Stimulated activated CD8-positive, alpha-beta memory T cell treated with anti-CD3 and anti-CD28 coated beads, Interleukin-15, amount 100 ng/mL, for 4 hours (primary cell): Measurements from ENCODE around the gene KCND2.

Experiments
- DNase-seq, 2 donors: peaks; one replicate each; pipeline ENCODE4 v3.0.0-alpha.2; 2020; ENCODE audit warnings: low read depth in 2 of 2

The KCND2 gene

GRCh38 chr7:120311028-120311788 is 38.2 kb downstream of the KCND2 start:
- no peak for DNase-seq

DNA sequence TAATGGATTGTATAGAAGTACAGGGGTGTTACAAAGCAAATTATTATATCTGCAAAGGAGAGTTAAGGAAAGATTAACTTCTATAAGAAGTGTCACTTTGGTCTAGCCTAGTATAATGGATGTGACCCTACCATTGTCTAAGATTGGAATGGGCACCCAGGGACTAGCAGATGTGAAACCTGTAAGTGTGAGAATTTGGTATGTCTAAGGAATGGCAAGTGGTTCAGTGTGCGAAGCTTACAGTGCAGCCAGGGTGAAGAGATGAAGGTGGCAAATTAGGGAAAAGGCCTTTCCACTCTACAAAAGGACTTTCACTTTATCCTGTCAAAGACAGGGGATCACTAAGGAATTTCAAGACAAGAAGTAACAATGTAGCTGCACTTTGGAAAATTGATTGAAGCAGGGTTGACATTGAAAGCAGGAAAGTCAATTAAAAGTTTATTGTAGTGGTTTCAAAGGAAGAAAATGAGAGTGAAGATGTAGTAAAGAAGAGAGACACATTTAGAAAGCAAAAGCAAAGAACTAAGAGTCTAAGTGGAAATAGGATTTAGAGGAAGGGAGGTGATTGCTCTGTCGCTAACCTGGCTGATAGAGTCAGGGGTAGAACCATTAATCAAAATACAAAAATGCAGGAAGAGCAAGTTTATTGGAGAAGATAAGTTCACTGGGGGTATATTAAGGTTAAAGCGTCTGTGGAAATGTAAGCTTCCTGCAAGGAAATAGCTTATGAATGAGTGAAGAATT is 47.4 kb downstream of the KCND2 start:
- no peak for DNase-seq

- DNase-seq = no peak
Measured at GRCh38 chr7:120327054-120327453, 54.1 kb downstream of the KCND2 start.

DNA sequence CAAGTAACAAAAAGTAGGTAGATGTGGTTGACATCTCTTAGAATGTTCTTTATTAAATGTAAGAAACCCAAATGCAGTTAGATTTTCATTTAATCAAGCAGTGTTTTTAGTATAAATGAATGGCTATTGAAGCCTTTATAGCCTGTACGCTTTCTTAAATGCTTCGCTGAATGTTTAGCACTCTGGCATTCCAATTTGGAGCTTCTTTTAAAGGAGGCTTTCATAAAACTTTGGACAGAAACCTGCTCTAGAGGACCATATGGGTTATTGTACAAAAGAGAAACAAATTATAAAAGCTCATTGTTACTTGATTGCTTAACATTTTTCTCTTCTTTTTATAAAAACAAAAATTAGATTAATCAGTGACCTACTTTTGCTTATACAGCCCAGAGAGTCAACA is 59.5 kb downstream of the KCND2 start:
- no peak for DNase-seq

- no peak for DNase-seq
Measured at GRCh38 chr7:120334475-120334874, 61.5 kb downstream of the KCND2 start.

DNA sequence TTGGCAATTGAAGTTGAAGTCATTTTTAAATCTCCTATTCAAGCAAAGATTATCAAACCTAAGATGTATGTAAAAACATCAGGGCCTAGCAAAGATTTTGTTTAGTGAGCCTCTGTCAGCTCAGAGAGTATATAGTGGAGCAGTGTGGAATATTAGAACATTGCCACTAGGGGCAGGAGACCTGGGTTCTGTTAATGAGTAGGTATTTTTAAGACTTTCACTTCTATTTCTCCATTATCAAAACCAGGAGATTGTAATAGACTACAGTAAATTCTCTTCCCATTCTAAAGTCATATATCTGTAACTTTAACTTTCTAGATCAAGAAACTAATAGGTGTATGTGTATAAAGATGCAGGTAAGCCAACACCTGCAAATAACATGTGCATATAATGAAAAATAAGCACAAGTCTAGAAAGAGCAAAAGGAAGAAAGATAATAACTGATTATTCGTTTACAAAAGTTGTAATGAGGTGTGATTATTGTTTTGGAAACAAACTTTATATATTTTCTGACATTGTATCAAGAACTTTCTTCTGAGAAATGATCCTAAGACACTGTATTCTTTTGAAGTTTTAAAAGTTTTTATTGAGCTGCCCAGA is 64.4 kb downstream of the KCND2 start:
- DNase-seq = no peak

DNA sequence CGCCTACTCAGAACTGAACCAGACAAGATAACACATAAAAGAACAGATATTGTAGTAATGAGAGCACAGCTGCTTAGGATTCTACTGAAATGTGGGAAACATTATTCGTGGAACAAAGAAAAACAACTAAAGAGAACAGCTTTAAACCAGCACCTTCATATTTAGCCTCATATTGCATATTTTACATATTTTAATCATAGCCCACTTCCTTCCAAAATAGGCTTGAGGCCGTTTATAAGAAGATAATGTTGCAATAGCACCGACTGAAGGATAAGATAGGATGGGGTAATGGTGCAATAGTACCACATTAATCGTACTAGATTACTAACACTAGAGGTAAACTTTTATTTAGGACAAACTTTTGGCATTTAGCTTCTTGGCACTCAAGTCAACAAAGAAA is 71.3 kb downstream of the KCND2 start:
- DNase-seq = no peak

- no peak for DNase-seq
Measured at GRCh38 chr7:120353171-120353570, 80.2 kb downstream of the KCND2 start.

- no peak for DNase-seq
Measured at GRCh38 chr7:120360918-120361317, 87.9 kb downstream of the KCND2 start.

DNA sequence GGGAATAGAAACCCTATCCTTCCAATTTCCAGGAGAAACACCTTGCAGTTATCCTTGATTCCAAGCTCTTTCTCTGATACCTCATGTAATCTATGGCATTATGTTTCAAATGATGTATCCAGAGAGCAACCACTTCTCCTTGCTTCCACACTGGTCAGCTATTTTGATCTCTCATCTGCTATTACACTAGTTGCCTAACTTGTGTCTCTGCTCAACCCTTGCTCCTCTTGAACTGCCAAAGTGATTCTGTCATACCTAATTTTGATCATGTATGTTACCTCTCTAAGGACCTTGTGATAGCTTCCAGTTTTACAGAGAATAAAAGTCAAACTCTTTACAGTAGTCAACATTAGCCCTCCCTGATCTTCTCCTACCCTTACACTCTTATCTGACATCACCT is 90.4 kb downstream of the KCND2 start:
- no peak for DNase-seq

DNA sequence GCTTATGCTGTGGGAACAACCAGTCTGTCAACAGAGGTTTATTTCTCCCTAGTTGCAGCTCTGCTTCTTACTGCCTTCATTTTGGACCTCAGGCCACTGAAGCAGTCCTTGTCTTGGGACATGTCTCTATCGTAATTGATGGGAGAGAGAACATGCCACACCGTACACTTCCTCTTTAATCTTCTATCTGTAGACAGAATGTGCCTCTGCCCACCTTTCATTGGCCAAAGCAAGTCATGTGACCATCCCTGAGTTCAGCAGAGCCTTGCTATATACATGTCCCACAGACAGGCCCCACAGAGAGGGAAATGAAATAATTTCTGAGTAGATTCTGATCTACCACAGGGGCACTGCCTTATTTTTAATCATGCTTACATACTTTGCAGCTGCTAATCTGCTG is 98.0 kb downstream of the KCND2 start:
- DNase-seq = no peak

GRCh38 chr7:120373174-120373573 is 100.2 kb downstream of the KCND2 start:
- no peak for DNase-seq

GRCh38 chr7:120394595-120394994 is 121.6 kb downstream of the KCND2 start:
- no peak for DNase-seq

DNA sequence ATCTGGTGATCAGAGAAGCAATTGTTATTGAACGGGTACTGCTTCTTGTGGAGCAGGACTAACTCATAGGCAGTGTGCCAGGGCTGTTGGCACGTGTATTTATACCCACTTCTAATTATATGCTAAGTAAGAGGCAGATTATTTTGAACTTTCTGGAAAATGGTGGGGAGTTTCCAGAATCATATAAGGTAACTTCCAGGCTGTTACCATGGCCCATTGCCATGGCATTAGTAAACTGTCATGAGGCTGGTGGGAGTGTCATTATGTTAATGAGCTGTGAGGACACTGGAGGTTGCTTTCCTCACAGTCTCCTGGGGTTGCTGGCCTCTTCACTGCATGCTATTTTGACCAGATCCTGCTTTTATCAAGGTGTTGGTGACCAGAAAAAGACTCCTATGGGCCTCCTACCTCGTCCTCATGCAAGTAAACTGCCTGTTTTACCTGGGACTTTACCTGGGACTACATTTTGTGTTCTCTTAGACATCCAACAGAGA is 122.6 kb downstream of the KCND2 start:
- no peak for DNase-seq

GRCh38 chr7:120398284-120399000 is 125.5 kb downstream of the KCND2 start:
- DNase-seq = no peak

DNA sequence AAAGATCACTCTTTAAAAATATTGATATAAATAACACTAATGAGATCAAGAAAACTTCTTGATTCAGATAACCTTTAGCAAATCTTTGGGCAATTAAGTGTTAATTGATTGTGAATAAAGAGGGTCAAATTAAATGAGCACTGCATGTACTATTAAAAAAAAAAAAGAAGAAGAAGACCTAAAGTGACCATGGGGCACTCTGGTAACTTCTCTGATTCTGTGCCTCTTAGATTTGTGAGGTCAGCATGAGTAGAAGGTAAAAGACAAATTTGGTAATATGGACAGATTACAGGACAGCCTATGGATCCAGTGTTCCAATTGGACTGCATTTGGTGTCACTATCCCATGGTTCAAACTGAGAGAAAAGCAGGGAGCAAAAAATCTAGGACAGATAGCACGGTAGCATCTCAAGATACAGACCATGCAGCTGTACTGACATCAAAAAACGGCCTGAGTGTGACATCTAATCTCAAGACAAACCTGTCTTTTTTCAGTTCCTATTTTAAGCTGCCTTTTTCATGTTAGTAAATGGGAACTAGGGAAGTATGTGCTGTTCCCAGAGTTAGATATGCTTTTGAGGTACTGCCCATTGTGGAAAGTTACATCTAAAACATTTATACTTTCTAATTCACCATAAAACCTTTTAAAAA is 128.0 kb downstream of the KCND2 start:
- DNase-seq = no peak

- DNase-seq = no peak
Measured at GRCh38 chr7:120402079-120402767, 129.2 kb downstream of the KCND2 start.

DNA sequence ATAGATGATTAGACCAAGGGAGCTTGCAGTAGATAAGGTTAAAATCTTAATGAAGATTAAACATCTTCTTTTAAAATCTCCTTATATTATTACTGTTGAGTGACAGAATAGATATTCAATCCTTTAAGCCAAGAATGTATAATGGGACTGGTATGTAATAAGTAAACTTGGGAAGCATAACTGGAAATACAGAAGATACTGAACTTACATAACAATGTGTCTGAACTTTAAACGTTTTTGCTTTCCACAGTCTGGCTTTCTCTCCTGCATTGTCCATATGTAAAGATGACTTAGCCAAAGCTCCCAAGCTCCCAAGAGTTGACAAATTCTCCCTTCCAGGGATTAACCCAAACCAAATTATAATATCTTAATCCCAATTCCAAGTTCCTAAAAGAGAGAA is 129.8 kb downstream of the KCND2 start:
- DNase-seq = no peak

GRCh38 chr7:120404042-120404441 is 131.1 kb downstream of the KCND2 start:
- DNase-seq = no peak

GRCh38 chr7:120405652-120406051 is 132.7 kb downstream of the KCND2 start:
- DNase-seq = no peak

- DNase-seq = no peak
Measured at GRCh38 chr7:120407010-120407409, 134.0 kb downstream of the KCND2 start.
